Measurements from ENCODE around the gene NOL7.

The NOL7 gene

GRCh38 chr6:13597073-13597472 lies 18.1 kb upstream of the NOL7 start:
- no peak for DNase-seq (ENCODE audit: low read depth)

GRCh38 chr6:13600036-13600435 lies 15.1 kb upstream of the NOL7 start:
- DNase-seq (ENCODE audit: low read depth): no peak

- no peak for DNase-seq (ENCODE audit: low read depth)
Observed at GRCh38 chr6:13604135-13604534, 11.0 kb upstream of the NOL7 start.

- no peak for DNase-seq (ENCODE audit: low read depth)
Observed at GRCh38 chr6:13604546-13605416, 10.4 kb upstream of the NOL7 start.

- DNase-seq (ENCODE audit: low read depth): no peak
Observed at GRCh38 chr6:13605634-13606033, 9.5 kb upstream of the NOL7 start.

- no peak for DNase-seq (ENCODE audit: low read depth)
Observed at GRCh38 chr6:13611715-13612114, 3.4 kb upstream of the NOL7 start.

GRCh38 chr6:13613029-13613594 lies 2.0 kb upstream of the NOL7 start:
- no peak for DNase-seq (ENCODE audit: low read depth)

GRCh38 chr6:13614126-13614925 lies 809 bp upstream of the NOL7 start:
- DNase-seq (ENCODE audit: low read depth): peak; percentile 60

- peak; percentile 57 for DNase-seq (ENCODE audit: low read depth)
Observed at GRCh38 chr6:13615792-13616120, 621 bp downstream of the NOL7 start.

GRCh38 chr6:13617066-13617465 lies 1.9 kb downstream of the NOL7 start:
- DNase-seq (ENCODE audit: low read depth): no peak

- peak; percentile 47 for DNase-seq (ENCODE audit: low read depth)
Observed at GRCh38 chr6:13624871-13625288, 9.7 kb downstream of the NOL7 start.

GRCh38 chr6:13629459-13630116 lies 14.5 kb downstream of the NOL7 start:
- no peak for DNase-seq (ENCODE audit: low read depth)

GRCh38 chr6:13630499-13630898 lies 15.4 kb downstream of the NOL7 start:
- no peak for DNase-seq (ENCODE audit: low read depth)

GRCh38 chr6:13633343-13633742 lies 18.2 kb downstream of the NOL7 start:
- no peak for DNase-seq (ENCODE audit: low read depth)

- DNase-seq (ENCODE audit: low read depth): no peak
Observed at GRCh38 chr6:13635948-13636658, 21.0 kb downstream of the NOL7 start.

- DNase-seq (ENCODE audit: low read depth): no peak
Observed at GRCh38 chr6:13638014-13638413, 22.9 kb downstream of the NOL7 start.

- DNase-seq (ENCODE audit: low read depth): no peak
Observed at GRCh38 chr6:13638626-13639025, 23.5 kb downstream of the NOL7 start.

- DNase-seq (ENCODE audit: low read depth): peak; percentile 29
Observed at GRCh38 chr6:13641315-13641714, 26.2 kb downstream of the NOL7 start.

GRCh38 chr6:13643125-13643524 lies 28.0 kb downstream of the NOL7 start:
- no peak for DNase-seq (ENCODE audit: low read depth)

- DNase-seq (ENCODE audit: low read depth): no peak
Observed at GRCh38 chr6:13648850-13649249, 33.7 kb downstream of the NOL7 start.

GRCh38 chr6:13649393-13649792 lies 34.3 kb downstream of the NOL7 start:
- no peak for DNase-seq (ENCODE audit: low read depth)

GRCh38 chr6:13653296-13653695 lies 38.2 kb downstream of the NOL7 start:
- DNase-seq (ENCODE audit: low read depth): peak; percentile 71
